HepG2 (cell line): ENCODE measurements around the gene DCUN1D2. TPM values are rescaled to one million over a fixed set of nuclear protein-coding genes. Genes with fewer than 3 reads are reported as not detected.

Source experiments
- ATAC-seq: fragments of 200-7000 bp; cut with Tn5 transposase; 3 replicates; pipeline ENCODE4 v1.9.1; 2020; ENCODE audit warnings: mild to moderate bottlenecking, moderate library complexity
- BruUV-seq: library from RNA; stranded (reverse); fragments of 400-500 nt; replicated peaks from 2 replicates; lab custom pipeline; 2021; lab: Mats Ljungman, UMichigan
- CTCF ChIA-PET: fragments of 300-600 bp; formaldehyde crosslinking; extraction: SDS; loops from one replicate; lab custom pipeline; 2021; ENCODE audit warnings: low total read pairs, inconsistent platforms, low intra/inter-chr PET ratio; lab: Yijun Ruan, JAX
- POLR2A ChIA-PET: fragments of 350-600 bp; sonication (Branson Sonifier 250); formaldehyde crosslinking; loops from one replicate; lab custom pipeline; 2020; ENCODE audit warnings: antibody characterized with exemption, inconsistent platforms; lab: Yijun Ruan, JAX
- DNase-seq: peaks from one replicate; pipeline ENCODE4 v3.0.0-alpha.2; 2015; ENCODE audit warnings: low spot score
- FAIRE-seq: peaks from 3 replicates; lab custom pipeline; 2011; peaks lifted over from hg19 to GRCh38; lab: Jason Lieb, UNC
- H2AFZ ChIP-seq: one replicate; pipeline ENCODE4 v1.6.1; 2011; ENCODE audit warnings: low read length, inconsistent platforms
- H3K27ac ChIP-seq: fragments of 300-600 bp; 3 replicates; pipeline ENCODE4 v1.8.0; 2011; ENCODE audit warnings: mixed run types, mild to moderate bottlenecking, mixed read lengths, low read length, inconsistent platforms; ENCODE audit not compliant: insufficient read depth; ENCODE audit errors: extremely low read length
- H3K27me3 ChIP-seq, 2 experiments: fragments of 200-600 bp in 1 of 2; 2 replicates in 1 of 2; 3 replicates in 1 of 2; pipeline versions ENCODE4 v1.6.0 to v1.8.0; 2011; ENCODE audit warnings: low read length in 2 of 2, mild to moderate bottlenecking in 2 of 2, moderate library complexity in 2 of 2, inconsistent platforms in 1 of 2; ENCODE audit not compliant: insufficient read depth in 2 of 2, control insufficient read depth in 1 of 2
- H3K36me3 ChIP-seq, 2 experiments: fragments of 200-600 bp in 1 of 2; replicated peaks in 1 of 2; 2 replicates in 1 of 2; 3 replicates in 1 of 2; pipeline versions ENCODE4 v1.5.1 to v1.8.0; 2011; ENCODE audit warnings: low read length in 2 of 2, inconsistent platforms in 1 of 2; ENCODE audit not compliant: insufficient read depth in 2 of 2, control insufficient read depth in 1 of 2
- H3K4me1 ChIP-seq: 2 replicates; pipeline ENCODE4 v1.5.1; 2012; ENCODE audit warnings: low read length, inconsistent platforms; ENCODE audit not compliant: insufficient read depth
- H3K4me2 ChIP-seq: 2 replicates; pipeline ENCODE4 v1.6.0; 2011; ENCODE audit warnings: low read depth, low read length, inconsistent platforms
- H3K4me3 ChIP-seq, 3 experiments: fragments of 200-600 bp in 1 of 3; sonication (generic), shearing (Covaris generic) in 1 of 3; replicated peaks in 1 of 3; 2 replicates each; pipeline ENCODE4 v1.5.1; 2011 to 2016; ENCODE audit warnings: low read length in 3 of 3, inconsistent platforms in 2 of 3, low read depth in 2 of 3, mild to moderate bottlenecking in 2 of 3, control low read depth in 1 of 3, mixed read lengths in 1 of 3; ENCODE audit not compliant: insufficient read depth in 1 of 3
- H3K79me2 ChIP-seq: one replicate; pipeline ENCODE4 v1.6.1; 2011; ENCODE audit warnings: low read length, inconsistent platforms; ENCODE audit not compliant: insufficient read depth
- H3K9ac ChIP-seq: 2 replicates; pipeline ENCODE4 v1.6.0; 2011; ENCODE audit warnings: mild to moderate bottlenecking, low read depth, low read length, inconsistent platforms; ENCODE audit not compliant: insufficient read depth
- H3K9me3 ChIP-seq: 2 replicates; pipeline ENCODE4 v1.5.1; 2012; ENCODE audit warnings: mild to moderate bottlenecking, low read length
- H4K20me1 ChIP-seq: 2 replicates; pipeline ENCODE4 v1.6.0; 2011; ENCODE audit warnings: inconsistent platforms, mild to moderate bottlenecking, low read length, moderate library complexity; ENCODE audit not compliant: insufficient read depth
- CCAR2 ChIP-seq: fragments of 200-400 bp; formaldehyde crosslinking; optimal IDR thresholded peaks from 2 replicates; pipeline ENCODE3; 2018; ENCODE audit warnings: low read depth, mild to moderate bottlenecking, low read length, moderate library complexity
- ELF3 ChIP-seq: IDR thresholded peaks from 2 replicates; pipeline ENCODE4 v1.6.1; 2016; ENCODE audit warnings: missing genetic modification reagents, missing compliant biosample characterization
- FOSL2 ChIP-seq: sonication (generic); formaldehyde crosslinking; IDR thresholded peaks from 2 replicates; pipeline ENCODE4 v1.4.0; 2020; ENCODE audit warnings: missing genetic modification reagents
- HOMEZ ChIP-seq: IDR thresholded peaks from 2 replicates; pipeline ENCODE4 v1.6.1; 2016; ENCODE audit warnings: low read depth
- MATR3 ChIP-seq: sonication (generic); formaldehyde crosslinking; IDR thresholded peaks from 2 replicates; pipeline ENCODE4 v1.4.0; 2020; ENCODE audit warnings: missing genetic modification reagents
- MTA3 ChIP-seq: sonication (generic); formaldehyde crosslinking; IDR thresholded peaks from 2 replicates; pipeline ENCODE4 v1.4.0; 2020; ENCODE audit warnings: missing genetic modification reagents
- POGZ ChIP-seq: sonication (generic); formaldehyde crosslinking; IDR thresholded peaks from 2 replicates; pipeline ENCODE4 v1.4.0; 2020; ENCODE audit warnings: mild to moderate bottlenecking, missing genetic modification reagents
- RBAK ChIP-seq: sonication (generic); formaldehyde crosslinking; IDR thresholded peaks from 2 replicates; pipeline ENCODE4 v1.5.1; 2020; ENCODE audit warnings: mild to moderate bottlenecking, missing genetic modification reagents
- SP1 ChIP-seq, 2 experiments: fragments of 450-650 bp in 1 of 2; sonication (generic) in 1 of 2; formaldehyde crosslinking in 1 of 2; IDR thresholded peaks; 2 replicates each; pipeline versions ENCODE4 v1.4.0 to v1.6.1; 2016 to 2020; ENCODE audit warnings: missing genetic modification reagents in 1 of 2
- SPEN ChIP-seq: sonication (generic); formaldehyde crosslinking; IDR thresholded peaks from 2 replicates; pipeline ENCODE4 v1.5.1; 2020; ENCODE audit warnings: low read depth, mild to moderate bottlenecking, missing genetic modification reagents
- THAP11 ChIP-seq: IDR thresholded peaks from 2 replicates; pipeline ENCODE4 v1.6.1; 2016; ENCODE audit warnings: missing biosample characterization, missing genetic modification reagents
- ZBTB14 ChIP-seq: sonication (generic); formaldehyde crosslinking; IDR thresholded peaks from 2 replicates; pipeline ENCODE4 v1.4.0; 2020; ENCODE audit warnings: missing genetic modification reagents
- ZBTB3 ChIP-seq: sonication (generic); formaldehyde crosslinking; IDR thresholded peaks from 2 replicates; pipeline ENCODE4 v1.4.0; 2020; ENCODE audit warnings: low read depth, mild to moderate bottlenecking, moderate library complexity, missing genetic modification reagents, borderline replicate concordance
- ZNF136 ChIP-seq: sonication (generic); formaldehyde crosslinking; IDR thresholded peaks from 2 replicates; pipeline ENCODE4 v1.8.1; 2022; ENCODE audit warnings: low read depth, mild to moderate bottlenecking, moderate library complexity, missing genetic modification reagents
- ZNF496 ChIP-seq: sonication (generic); formaldehyde crosslinking; IDR thresholded peaks from 2 replicates; pipeline ENCODE4 v1.8.1; 2023; ENCODE audit warnings: mild to moderate bottlenecking, moderate library complexity, missing genetic modification reagents; ENCODE audit not compliant: insufficient replicate concordance
- ZNF569 ChIP-seq: sonication (generic); formaldehyde crosslinking; IDR thresholded peaks from 2 replicates; pipeline ENCODE4 v1.5.0; 2020; ENCODE audit warnings: mild to moderate bottlenecking, missing genetic modification reagents, moderate library complexity, borderline replicate concordance
- ZNF580 ChIP-seq: IDR thresholded peaks from 2 replicates; pipeline ENCODE4 v1.6.1; 2016; ENCODE audit warnings: low read depth, borderline replicate concordance
- WGBS: methylation state at CpG from one replicate; pipeline ENCODE4 v1.1.6; 2017; ENCODE audit warnings: low lambda C conversion rate; 5-methylcytosine and 5-hydroxymethylcytosine counted together
- in situ Hi-C: cut with HindIII; loops from 2 replicates; pipeline ENCODE4 v1.10.0; 2017; ENCODE audit warnings: low pct_unique_long_range_greater_than_20kb; ENCODE audit not compliant: extremely low pct_ligation_motif_present
- intact Hi-C: fragments of 100-400 bp; cut with micrococcal nuclease; formaldehyde crosslinking; loops from one replicate; pipeline ENCODE4 v1.10.0; 2022; ENCODE audit not compliant: unreplicated experiment
- polyA plus RNA-seq, 8 experiments: library from polyadenylated mRNA; depleted of rRNA in 3 of 8; stranded (reverse) in 7 of 8; unstranded in 1 of 8; fragments of >200 nt; fragmentation: Illumina TruSeq in 4 of 8; extraction: Trizol in 4 of 8; gene quantifications; 2 replicates each; pipeline versions ENCODE4 v1.2.1 to v1.2.3, GENCODE V29; 2011 to 2016; ENCODE audit warnings: low read depth in 4 of 8, missing spikeins in 1 of 8, mixed read lengths in 1 of 8; ENCODE audit not compliant: insufficient read depth in 1 of 8
- total RNA-seq, 5 experiments: library from RNA; depleted of rRNA; stranded (reverse); fragments of >200 nt; fragmentation: Illumina TruSeq; extraction: Trizol; gene quantifications; 2 replicates each; pipeline ENCODE4 v1.2.3, GENCODE V29; 2016; ENCODE audit warnings: low read depth in 1 of 5

The DCUN1D2 gene
- total and polyA plus RNA-seq, 2 of the 13 experiments (the other 11 are each of a cell fraction or from before 2014, with no cell fraction given), result 9.1 to 9.6 TPM

- no peak for TF ChIP-seq SP1 (IDR thresholded peaks at IDR 0.05)
- no peak for TF ChIP-seq SP1 (CRISPR knock-in tag; IDR thresholded peaks at IDR 0.05)
- TF ChIP-seq, all 625 proteins: peak for 0
These were observed 27.7 kb upstream of the DCUN1D2 start (continued) for GRCh38 chr13:113518076-113518803.

- FAIRE-seq, result no peak
- in situ Hi-C loops (no loop called here), intact Hi-C loops (no loop called here)
- Histone ChIP-seq H3K4me1 (no peaks in the 10 kb centered on the region), H3K9ac (no peak overlapping the region), H3K4me3 (no peak overlapping the region), H2AFZ (no peak overlapping the region), H3K4me2 (no peak overlapping the region), H3K36me3 (peaks cover 13 to 25% of the 10 kb centered on the region in 2 experiments), H4K20me1 (no peaks in the 10 kb centered on the region), H3K79me2 (no peaks in the 10 kb centered on the region), H3K27ac (no peak overlapping the region), H3K9me3 (no peaks in the 10 kb centered on the region), H3K27me3 (no peaks in the 10 kb centered on the region)
- ATAC-seq, result no peak
- ChIA-PET CTCF (no interaction called here), POLR2A (no interaction called here)
- no peak for DNase-seq
- no TSS peak for BruUV-seq
- 92% methylated on average over 5 of the region's 5 CpGs for WGBS
- TF ChIP-seq SPEN (CRISPR knock-in tag) (no peak), ZNF496 (no peak), ZNF580 (CRISPR knock-in tag) (no peak), ELF3 (CRISPR knock-in tag) (no peak), ZBTB14 (no peak), HOMEZ (CRISPR knock-in tag) (no peak), CCAR2 (no peak), POGZ (CRISPR knock-in tag) (no peak), RBAK (CRISPR knock-in tag) (no peak), THAP11 (CRISPR knock-in tag) (no peak), MTA3 (CRISPR knock-in tag) (no peak), MATR3 (CRISPR knock-in tag) (no peak), ZBTB3 (CRISPR knock-in tag) (no peak), ZNF569 (CRISPR knock-in tag) (no peak), ZNF136 (no peak), FOSL2 (CRISPR knock-in tag) (no peak)
These were observed 24.3 kb upstream of the DCUN1D2 start for GRCh38 chr13:113514847-113515246.
